Aorta (tissue), 5 donors: ENCODE results near the gene NUDT9. TPM values are rescaled to one million over a fixed set of nuclear protein-coding genes. Genes with fewer than 3 reads are reported as not detected.

Experiments
- ATAC-seq: fragments of 200-7000 bp; cut with Tn5 transposase; one replicate; pipeline ENCODE4 v1.9.1; 2022; ENCODE audit warnings: moderate library complexity; ENCODE audit not compliant: low FRiP score
- DNase-seq, 2 donors: peaks; one replicate each; pipeline ENCODE4 v3.0.0-alpha.2; 2020
- H3K27ac ChIP-seq, 2 donors: one replicate each; pipeline ENCODE4 v1.5.1; 2013; ENCODE audit warnings: low read length in 2 of 2, mild to moderate bottlenecking in 2 of 2, moderate library complexity in 2 of 2, control low read depth in 1 of 2, inconsistent platforms in 1 of 2, low read depth in 1 of 2
- H3K27me3 ChIP-seq, 2 donors: one replicate each; pipeline ENCODE4 v1.6.1; 2013; ENCODE audit warnings: control low read depth in 1 of 2, low read length in 1 of 2, mild to moderate bottlenecking in 1 of 2, moderate library complexity in 1 of 2; ENCODE audit not compliant: insufficient read depth in 2 of 2, control insufficient read depth in 1 of 2
- H3K36me3 ChIP-seq, 2 donors: one replicate each; pipeline ENCODE4 v1.6.1; 2013; ENCODE audit warnings: control low read depth in 1 of 2, low read length in 1 of 2, mild to moderate bottlenecking in 1 of 2; ENCODE audit not compliant: insufficient read depth in 2 of 2, control insufficient read depth in 1 of 2
- H3K4me1 ChIP-seq, 2 donors: one replicate each; pipeline ENCODE4 v1.6.1; 2013; ENCODE audit warnings: low read length in 2 of 2, control low read depth in 1 of 2, mild to moderate bottlenecking in 1 of 2, moderate library complexity in 1 of 2; ENCODE audit not compliant: insufficient read depth in 2 of 2, control insufficient read depth in 1 of 2
- H3K4me3 ChIP-seq, 2 donors: one replicate each; pipeline ENCODE4 v1.5.1; 2013; ENCODE audit warnings: low read length in 2 of 2, control low read depth in 1 of 2, mild to moderate bottlenecking in 1 of 2
- H3K9me3 ChIP-seq: one replicate; pipeline ENCODE4 v1.6.1; 2013; ENCODE audit warnings: mild to moderate bottlenecking, low read length; ENCODE audit not compliant: control insufficient read depth
- WGBS, 2 donors: extraction: QIAGEN DNeasy Blood & Tissue Kit; methylation state at CpG; one replicate each; pipeline ENCODE4 v1.1.7; 2013; 5-methylcytosine and 5-hydroxymethylcytosine counted together
- intact Hi-C, 2 donors: fragments of 100-400 bp; cut with DNase I; formaldehyde crosslinking; loops; one replicate each; pipeline versions ENCODE4 v1.14.2 to v1.15.0; 2022
- polyA plus RNA-seq, 2 donors: library from polyadenylated mRNA; stranded (reverse); fragments of 200-250 nt; gene quantifications; one replicate each; pipeline ENCODE4 v1.2.3, GENCODE V29; 2013
- total RNA-seq, 2 donors: library from RNA; stranded (reverse); fragmentation: NEBNext Ultra II Directional; extraction: Animal tissue kit (Norgen Biotek cat#: 25700); gene quantifications; one replicate each; pipeline ENCODE4 v1.2.1, GENCODE V29; 2021
- donor health status: healthy with polysubstance abuse.
- donor health status: Bipolar disorder and iron deficiency.
- donor health status: DM: no; HTN: no; CAD: no.
- donor health status: DM: no; HTN: no; CAD: no.
- donor health status: DM: yes; HTN: yes; CAD: no.

NUDT9 gene
- total and polyA plus RNA-seq, 4 donors: 22.2 to 39.0 (median 33.9) TPM

DNA sequence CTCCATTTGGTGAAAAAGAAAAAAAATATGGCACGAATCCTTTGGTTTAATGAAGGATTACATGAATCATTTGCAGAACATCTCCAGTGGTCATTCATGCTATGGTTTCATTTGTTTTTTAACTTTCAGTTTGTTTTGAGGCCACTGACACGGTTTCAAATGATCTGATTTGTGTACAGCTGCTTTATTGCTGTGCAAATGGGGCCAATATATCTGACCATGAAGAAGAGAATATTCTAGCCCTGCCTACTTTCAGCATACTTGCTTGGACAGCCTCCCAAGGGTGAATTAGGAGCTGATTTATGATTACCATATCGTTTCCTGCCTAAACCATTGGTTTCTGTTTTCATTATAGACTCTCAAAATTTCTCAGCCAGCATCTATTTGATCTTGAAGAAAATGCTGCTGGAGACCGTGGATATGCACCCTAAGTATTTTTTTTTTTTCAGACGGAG, 76.1 kb downstream of the NUDT9 start:
- H3K4me3 ChIP-seq: no peak overlapping the region

DNA sequence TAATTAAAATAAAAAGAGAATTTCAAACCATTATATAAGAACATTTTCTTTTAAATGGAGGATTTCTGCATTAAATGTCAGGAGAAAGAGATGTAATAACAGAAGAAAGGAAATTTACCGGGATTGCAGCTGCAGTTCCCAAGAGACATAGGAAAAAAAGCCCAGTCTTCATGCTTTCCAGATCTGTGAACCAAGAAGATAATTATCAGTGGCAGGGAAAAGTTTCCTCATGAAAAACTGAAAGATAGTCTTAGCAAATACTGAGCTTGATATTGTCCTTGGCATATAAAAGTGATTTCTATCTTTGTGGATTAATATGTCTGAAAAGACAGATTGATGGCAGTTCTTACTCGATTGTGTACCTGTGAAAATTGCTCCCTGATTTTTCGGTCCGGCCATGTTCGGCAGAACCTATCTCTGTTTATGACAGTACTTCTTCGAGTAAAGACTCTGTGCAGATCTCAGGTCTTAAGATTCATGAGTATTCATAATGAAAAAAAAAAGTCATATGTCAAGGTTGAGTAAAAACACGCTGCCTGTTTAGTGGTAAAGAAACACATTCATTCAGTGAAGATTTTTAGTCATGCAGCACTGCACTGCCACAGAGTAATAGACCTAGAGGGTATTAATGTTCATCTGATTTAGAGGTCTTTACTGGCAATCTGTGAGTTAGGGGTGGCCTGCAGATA, 77.2 kb downstream of the NUDT9 start:
- no peak overlapping the region for H3K4me3 ChIP-seq
- no peak for DNase-seq
- no peaks in the 10 kb centered on the region for H3K9me3 ChIP-seq
- peaks cover 4% of the 10 kb centered on the region in 2 donors for H3K36me3 ChIP-seq
- no peaks in the 10 kb centered on the region for H3K27me3 ChIP-seq
- H3K27ac ChIP-seq: no peak overlapping the region
- 50 to 55% methylated on average over 7 of the region's 7 CpGs for WGBS, 2 donors
- intact Hi-C loops: no loop called here
- peak; percentile 39 for ATAC-seq
- peaks cover 4 to 10% of the 10 kb centered on the region in 2 donors for H3K4me1 ChIP-seq

More for the DNA sequence above, 76.1 kb downstream of the NUDT9 start:
- Histone ChIP-seq H3K27me3 (no peaks in the 10 kb centered on the region), H3K36me3 (peaks cover 9% of the 10 kb centered on the region in 2 donors), H3K9me3 (no peaks in the 10 kb centered on the region), H3K27ac (peak overlapping the region in 1 of 2 donors; percentile 57), H3K4me1 (peaks cover 4 to 10% of the 10 kb centered on the region in 2 donors)
- 29 to 34% methylated on average over 5 of the region's 5 CpGs for WGBS, 2 donors
- DNase-seq (no peak), ATAC-seq (peak; percentile 55)
- intact Hi-C loops: no loop called here

DNA sequence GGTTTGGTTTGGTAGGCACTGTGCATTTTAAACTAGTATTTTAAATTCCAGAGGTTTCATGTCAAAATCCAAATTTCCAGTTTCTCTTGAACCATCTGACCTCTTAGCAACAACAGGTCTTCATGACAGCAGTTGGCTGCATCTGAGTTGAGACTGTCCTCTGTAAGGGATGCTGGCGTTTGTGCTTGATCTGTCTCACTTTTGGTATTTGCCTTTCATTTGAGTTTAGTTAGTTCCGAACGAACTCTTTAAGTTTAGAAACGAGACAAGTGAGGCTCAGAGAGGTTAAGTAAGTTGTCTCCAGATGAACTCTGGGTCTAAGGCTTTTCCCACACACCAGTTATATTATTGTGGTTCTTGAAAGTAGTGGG, 77.7 kb downstream of the NUDT9 start:
- no peak for ATAC-seq
- Histone ChIP-seq H3K27me3 (no peaks in the 10 kb centered on the region), H3K4me1 (peaks cover 4 to 10% of the 10 kb centered on the region in 2 donors), H3K36me3 (peaks cover 4% of the 10 kb centered on the region in 2 donors), H3K9me3 (no peaks in the 10 kb centered on the region), H3K27ac (no peak overlapping the region), H3K4me3 (no peak overlapping the region)
- DNase-seq: no peak
- intact Hi-C loops: no loop called here
- WGBS, 2 donors: 80 to 84% methylated on average over 4 of the region's 4 CpGs

DNA sequence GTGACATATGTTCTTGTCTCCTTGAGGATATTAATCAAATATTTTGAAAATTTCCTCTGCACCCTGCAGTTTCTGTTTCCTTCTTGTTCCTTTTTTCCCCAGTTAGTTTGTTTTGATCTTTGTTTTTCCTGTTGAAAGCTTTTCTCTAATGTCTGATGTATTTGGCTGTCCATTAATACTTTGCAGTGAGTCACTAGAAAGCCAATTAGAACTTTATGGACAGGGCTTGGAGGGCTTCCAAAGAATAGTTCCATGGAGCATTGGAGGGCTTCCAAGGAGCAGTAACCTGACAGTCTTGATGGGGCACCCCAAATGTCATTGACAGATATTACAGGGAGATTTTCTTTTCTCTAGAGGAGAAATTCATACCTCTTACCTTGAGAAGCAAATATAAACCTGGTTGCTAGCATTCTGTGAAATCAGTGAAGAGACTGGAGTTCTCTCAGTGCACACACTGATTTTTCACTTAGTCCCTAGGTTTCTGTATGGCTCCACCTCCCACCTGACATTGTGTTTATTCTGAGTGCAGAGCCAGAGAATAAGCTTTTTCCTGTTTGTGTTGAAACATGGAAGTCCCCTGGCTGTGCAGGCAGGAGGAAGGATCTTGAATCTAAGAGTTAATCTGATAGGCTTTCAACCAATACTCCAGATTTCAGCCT, 80.3 kb downstream of the NUDT9 start:
- ATAC-seq: no peak
- Histone ChIP-seq H3K4me1 (peaks cover 7 to 8% of the 10 kb centered on the region in 2 donors), H3K9me3 (no peaks in the 10 kb centered on the region)

DNA sequence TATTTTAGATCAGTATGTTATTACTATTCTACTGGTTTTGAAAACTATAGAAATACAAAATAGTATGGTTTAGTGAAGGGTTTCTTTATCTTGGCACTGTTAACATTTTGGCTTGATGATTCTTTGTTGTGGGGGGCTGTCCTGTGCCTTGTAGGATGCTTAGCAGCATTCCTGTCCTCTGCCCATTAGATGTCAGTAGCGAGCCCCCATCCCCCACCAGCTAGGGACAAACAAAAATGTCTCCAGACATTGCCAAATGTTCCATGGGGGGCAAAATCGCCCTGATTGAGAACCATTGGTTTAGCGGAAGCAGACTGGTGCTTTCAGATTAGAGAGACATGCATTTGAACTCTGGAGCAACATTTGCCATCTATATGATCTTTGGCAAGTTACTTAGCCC, 83.5 kb downstream of the NUDT9 start:
- intact Hi-C loops: no loop called here
- ATAC-seq (no peak), DNase-seq (no peak)
- Histone ChIP-seq H3K36me3 (peaks cover 0 to 2% of the 10 kb centered on the region in 2 donors), H3K27me3 (no peaks in the 10 kb centered on the region), H3K4me1 (peaks cover 5 to 11% of the 10 kb centered on the region in 2 donors), H3K4me3 (no peak overlapping the region), H3K9me3 (peaks cover 2% of the 10 kb centered on the region), H3K27ac (peak overlapping the region in 1 of 2 donors; percentile 91)
- 78 to 80% methylated on average over 3 of the region's 3 CpGs for WGBS, 2 donors

More for the DNA sequence above, 80.3 kb downstream of the NUDT9 start:
- intact Hi-C loops: no loop called here
- H3K27ac ChIP-seq: peak overlapping the region in 1 of 2 donors; percentile 48
- H3K36me3 ChIP-seq: peaks cover 4% of the 10 kb centered on the region in 2 donors
- no peak overlapping the region for H3K4me3 ChIP-seq
- no peaks in the 10 kb centered on the region for H3K27me3 ChIP-seq
- no peak for DNase-seq

DNA sequence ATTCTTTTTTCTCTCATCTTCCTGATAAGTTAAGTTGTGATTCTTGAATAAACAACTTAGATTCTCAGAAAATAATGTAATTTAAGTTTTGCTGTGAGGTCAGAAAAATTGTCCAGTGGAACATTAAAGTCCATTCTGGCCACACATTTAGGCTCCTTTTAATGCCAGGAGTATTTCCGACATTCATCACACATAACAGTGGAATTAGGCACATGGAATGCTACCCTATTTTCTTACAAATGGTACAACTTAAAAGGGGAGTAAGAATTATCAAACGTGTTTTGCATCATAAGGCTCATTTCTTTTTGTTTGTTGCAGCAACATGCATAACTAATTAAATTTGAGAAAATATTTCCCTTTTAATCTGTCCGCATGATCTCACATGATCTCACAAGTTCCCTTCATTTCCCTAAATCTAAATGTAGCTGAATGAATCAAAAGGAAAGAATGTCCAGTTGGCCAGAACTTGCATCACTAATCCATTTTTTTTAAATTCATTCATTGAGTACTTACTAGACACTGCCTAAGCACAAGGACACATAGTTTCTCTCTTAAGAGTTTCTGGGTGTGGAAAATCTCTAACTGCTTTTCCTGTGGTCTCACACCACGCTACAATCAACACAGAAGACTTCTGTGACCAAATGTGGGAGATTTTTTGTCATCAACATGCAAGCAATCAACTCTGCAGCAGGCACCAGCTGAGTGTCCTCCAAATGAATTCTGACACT, 84.8 kb downstream of the NUDT9 start:
- no peak for DNase-seq
- Histone ChIP-seq H3K36me3 (peaks cover 0 to 2% of the 10 kb centered on the region in 2 donors), H3K27ac (peak overlapping the region; percentile 75 to 98), H3K27me3 (no peaks in the 10 kb centered on the region), H3K9me3 (peaks cover 2% of the 10 kb centered on the region), H3K4me3 (no peak overlapping the region), H3K4me1 (peaks cover 7 to 11% of the 10 kb centered on the region in 2 donors)
- 3 to 7% methylated on average over 4 of the region's 4 CpGs for WGBS, 2 donors
- intact Hi-C loops: no loop called here
- ATAC-seq: peak; percentile 75

Other genes starting within 250 kb of the NUDT9 start
- gene KLHL8, start 202.0 kb upstream of the NUDT9 start, total RNA-seq: 10 to 100 TPM; 11.0 to 11.4 TPM
- 1 to 10 TPM; 4.2 to 6.0 TPM for gene KLHL8, start 202.0 kb upstream of the NUDT9 start, polyA plus RNA-seq
- gene HSD17B13, start 99.7 kb upstream of the NUDT9 start, total RNA-seq: 1 to 10 TPM in 1 of 2 donors, under 1 TPM in 1; 0.32 to 1.1 TPM
- under 1 TPM; 0.05 to 0.38 TPM for gene HSD17B13, start 99.7 kb upstream of the NUDT9 start, polyA plus RNA-seq
- 10 to 100 TPM; 35.5 to 74.8 TPM for gene HSD17B11, start 31.4 kb upstream of the NUDT9 start, total RNA-seq
- 10 to 100 TPM; 52.6 to 77.6 TPM for gene HSD17B11, start 31.4 kb upstream of the NUDT9 start, polyA plus RNA-seq
- gene SPARCL1, start 106.8 kb downstream of the NUDT9 start, total RNA-seq: 1,000 to 10,000 TPM; 1,343 to 1,668 TPM
- gene SPARCL1, start 106.8 kb downstream of the NUDT9 start, polyA plus RNA-seq: 1,000 to 10,000 TPM; 1,112 to 1,276 TPM
- gene DSPP, start 186.0 kb downstream of the NUDT9 start, total RNA-seq: not detected
- under 1 TPM in 1 of 2 donors, not detected in 1; 0.13 TPM for gene DSPP, start 186.0 kb downstream of the NUDT9 start, polyA plus RNA-seq
- gene DMP1, start 227.7 kb downstream of the NUDT9 start, total RNA-seq: under 1 TPM in 1 of 2 donors, not detected in 1; 0.16 TPM
- gene DMP1, start 227.7 kb downstream of the NUDT9 start, polyA plus RNA-seq: not detected